ENCODE results near the gene DICER1.

- TF ChIP-seq CTCF (IDR thresholded peaks at IDR 0.05; ENCODE audit: low read depth, low read length, poor library complexity, severe bottlenecking) (no peak), EZH2phosphoT487 (IDR thresholded peaks at IDR 0.05; ENCODE audit: borderline replicate concordance, low read length) (no peak)
Observed at GRCh38 chr14:95163666-95164065, 6.3 kb upstream of the DICER1 start.

Measured in DOHH2 (cell line).